Esophagus muscularis mucosa (tissue), 4 donors: Measurements from ENCODE around the gene GH2. TPM values are rescaled to one million over a fixed set of nuclear protein-coding genes. Genes with fewer than 3 reads are reported as not detected.
A peak's percentile ranks its signal among the peaks of the same experiment; 100 is the strongest.

ENCODE experiments used
- DNase-seq: peaks from one replicate; pipeline ENCODE4 v3.0.0-alpha.2; 2017; ENCODE audit errors: extremely low spot score
- H3K27ac ChIP-seq, 4 donors: fragments of 200-600 bp; sonication (generic); replicated peaks in 1 of 4; 1 replicate in 3 of 4; 2 replicates in 1 of 4; pipeline ENCODE4 v1.5.1; 2016 to 2019; ENCODE audit warnings: mild to moderate bottlenecking in 1 of 4
- H3K27me3 ChIP-seq, 4 donors: fragments of 200-600 bp; sonication (generic); one replicate each; pipeline versions ENCODE4 v1.5.1 to v1.6.0; 2016 to 2019
- H3K36me3 ChIP-seq, 4 donors: fragments of 200-600 bp; sonication (generic); one replicate each; pipeline ENCODE4 v1.5.1; 2016 to 2019
- H3K4me1 ChIP-seq, 4 donors: fragments of 200-600 bp; sonication (generic); one replicate each; pipeline ENCODE4 v1.5.1; 2016 to 2019
- H3K4me3 ChIP-seq, 4 donors: fragments of 200-600 bp; sonication (generic); 1 replicate in 2 of 4; 2 replicates in 2 of 4; pipeline ENCODE4 v1.5.1; 2016 to 2019; ENCODE audit warnings: mild to moderate bottlenecking in 4 of 4, moderate library complexity in 1 of 4
- H3K9me3 ChIP-seq, 4 donors: fragments of 200-600 bp; sonication (generic); 1 replicate in 3 of 4; 2 replicates in 1 of 4; pipeline ENCODE4 v1.5.1; 2016 to 2019
- EP300 ChIP-seq: sonication (generic); formaldehyde crosslinking; IDR thresholded peaks from one replicate; pipeline ENCODE4 v1.6.1; 2017; ENCODE audit warnings: antibody characterized with exemption
- POLR2A ChIP-seq: fragments of 450-650 bp; IDR thresholded peaks from one replicate; pipeline ENCODE4 v1.6.1; 2017; ENCODE audit warnings: antibody characterized with exemption, moderate library complexity, mild to moderate bottlenecking, low read depth
- POLR2AphosphoS5 ChIP-seq, 2 donors: sonication (generic); formaldehyde crosslinking; IDR thresholded peaks; one replicate each; pipeline ENCODE4 v1.6.1; 2017; ENCODE audit warnings: antibody characterized with exemption in 2 of 2
- WGBS: methylation state at CpG from one replicate; pipeline ENCODE4 v1.1.5; 2018; 5-methylcytosine and 5-hydroxymethylcytosine counted together
- intact Hi-C: fragments of 100-400 bp; cut with DNase I; formaldehyde crosslinking; loops from one replicate; pipeline ENCODE4 v1.15.1; 2023
- total RNA-seq, 4 donors: library from RNA; depleted of rRNA; stranded (reverse); fragments of >200 nt; gene quantifications; one replicate each; pipeline versions ENCODE4 v1.1.0 to v1.2.1, GENCODE V29; 2016
- TF ChIP-seq, protein P1 (sequence below), 3 experiments: fragments of 200-600 bp in 2 of 3; fragments of 450-650 bp in 1 of 3; sonication (generic) in 2 of 3; IDR thresholded peaks; one replicate each; pipeline ENCODE4 v1.5.1; 2017 to 2019; ENCODE audit warnings: antibody characterized with exemption in 3 of 3, mild to moderate bottlenecking in 2 of 3, moderate library complexity in 1 of 3

The GH2 gene
- total RNA-seq, 4 donors from 2014 or later: not detected

DNA sequence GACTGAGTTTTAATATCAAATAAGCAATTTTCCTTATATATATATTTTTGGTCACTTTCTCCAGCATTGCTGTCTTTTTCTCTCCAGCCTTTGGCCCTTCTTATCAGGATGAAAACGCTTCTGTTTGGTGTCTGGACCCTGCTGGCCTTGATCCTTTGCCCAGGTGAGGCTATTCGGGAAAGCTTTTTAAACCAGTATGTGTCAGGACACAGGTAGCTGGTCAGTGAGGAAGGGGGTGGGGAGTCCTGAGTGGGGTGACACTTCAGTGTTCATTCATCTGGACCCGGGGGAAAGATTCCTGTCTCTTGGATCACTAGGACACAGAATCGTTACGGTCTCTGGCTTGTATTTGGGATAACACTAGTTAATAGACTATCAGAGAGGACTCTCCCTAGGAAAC, 27.0 kb downstream of the GH2 start:
- no peaks in the 10 kb centered on the region for H3K9me3 ChIP-seq
- H3K27me3 ChIP-seq: no peaks in the 10 kb centered on the region
- 89% methylated on average over 5 of the region's 5 CpGs for WGBS
- TF ChIP-seq, protein P1, sequence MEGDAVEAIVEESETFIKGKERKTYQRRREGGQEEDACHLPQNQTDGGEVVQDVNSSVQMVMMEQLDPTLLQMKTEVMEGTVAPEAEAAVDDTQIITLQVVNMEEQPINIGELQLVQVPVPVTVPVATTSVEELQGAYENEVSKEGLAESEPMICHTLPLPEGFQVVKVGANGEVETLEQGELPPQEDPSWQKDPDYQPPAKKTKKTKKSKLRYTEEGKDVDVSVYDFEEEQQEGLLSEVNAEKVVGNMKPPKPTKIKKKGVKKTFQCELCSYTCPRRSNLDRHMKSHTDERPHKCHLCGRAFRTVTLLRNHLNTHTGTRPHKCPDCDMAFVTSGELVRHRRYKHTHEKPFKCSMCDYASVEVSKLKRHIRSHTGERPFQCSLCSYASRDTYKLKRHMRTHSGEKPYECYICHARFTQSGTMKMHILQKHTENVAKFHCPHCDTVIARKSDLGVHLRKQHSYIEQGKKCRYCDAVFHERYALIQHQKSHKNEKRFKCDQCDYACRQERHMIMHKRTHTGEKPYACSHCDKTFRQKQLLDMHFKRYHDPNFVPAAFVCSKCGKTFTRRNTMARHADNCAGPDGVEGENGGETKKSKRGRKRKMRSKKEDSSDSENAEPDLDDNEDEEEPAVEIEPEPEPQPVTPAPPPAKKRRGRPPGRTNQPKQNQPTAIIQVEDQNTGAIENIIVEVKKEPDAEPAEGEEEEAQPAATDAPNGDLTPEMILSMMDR (IDR thresholded peaks at IDR 0.05): no peak
- TF ChIP-seq POLR2A: no peak
- TF ChIP-seq POLR2AphosphoS5 (IDR thresholded peaks at IDR 0.05): no peak
- no peak for TF ChIP-seq EP300
- intact Hi-C loops: no loop called here
- no peak for DNase-seq
- H3K36me3 ChIP-seq: no peaks in the 10 kb centered on the region
- no peak overlapping the region for H3K4me3 ChIP-seq
- no peak overlapping the region for H3K27ac ChIP-seq
- H3K4me1 ChIP-seq: peaks cover 0 to under 1% (median 0%) of the 10 kb centered on the region in 4 donors

DNA sequence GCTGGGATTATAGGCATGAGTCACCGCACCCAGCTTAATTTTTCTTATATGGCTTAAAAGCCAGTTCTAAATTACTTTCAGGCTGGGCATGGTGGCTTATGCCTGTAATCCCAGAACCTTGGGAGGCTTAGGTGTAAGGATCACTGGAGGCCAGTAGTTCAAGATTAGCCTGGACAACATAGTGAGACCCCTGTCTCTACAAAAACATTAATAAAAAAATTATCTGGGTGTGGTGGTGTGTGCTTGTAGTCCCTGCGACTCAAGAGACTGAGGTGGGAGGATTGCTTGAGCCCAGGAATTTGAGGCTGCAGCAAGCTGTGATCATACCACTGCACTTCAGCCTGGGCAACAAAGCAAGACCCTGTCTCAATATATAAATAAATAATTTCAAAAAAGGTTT, 28.5 kb downstream of the GH2 start:
- H3K36me3 ChIP-seq: no peaks in the 10 kb centered on the region
- no peaks in the 10 kb centered on the region for H3K9me3 ChIP-seq
- H3K27ac ChIP-seq: no peak overlapping the region
- TF ChIP-seq EP300 (no peak), POLR2AphosphoS5 (IDR thresholded peaks at IDR 0.05) (no peak), POLR2A (no peak)
- TF ChIP-seq, protein P1 (IDR thresholded peaks at IDR 0.05): no peak
- WGBS: 97% methylated on average over 2 of the region's 2 CpGs
- intact Hi-C loops: no loop called here
- peaks cover 5 to 15% (median 11%) of the 10 kb centered on the region in 4 donors for H3K4me1 ChIP-seq
- H3K27me3 ChIP-seq: no peaks in the 10 kb centered on the region
- DNase-seq: no peak
- no peak overlapping the region for H3K4me3 ChIP-seq

DNA sequence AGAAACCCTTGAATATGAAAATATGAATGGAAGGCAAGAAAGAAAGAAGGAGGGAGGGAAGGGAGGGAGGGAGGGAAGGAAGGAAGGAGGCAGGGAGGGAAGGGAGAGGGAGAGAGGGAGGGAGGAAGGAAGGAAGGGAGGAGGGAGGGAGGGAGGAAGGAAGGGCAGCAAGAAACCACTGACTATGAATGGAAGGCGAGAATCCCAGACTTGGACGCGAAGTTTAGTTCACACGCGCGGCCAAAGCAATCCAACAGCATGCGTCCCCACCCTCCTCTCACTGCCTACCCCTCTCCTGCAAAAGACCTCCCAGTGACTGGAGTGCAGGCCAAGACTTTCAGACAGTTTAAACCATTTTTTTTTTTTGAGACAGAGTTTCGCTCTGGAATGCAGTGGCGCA, 31.3 kb downstream of the GH2 start:
- 86% methylated on average over 9 of the region's 9 CpGs for WGBS

DNA sequence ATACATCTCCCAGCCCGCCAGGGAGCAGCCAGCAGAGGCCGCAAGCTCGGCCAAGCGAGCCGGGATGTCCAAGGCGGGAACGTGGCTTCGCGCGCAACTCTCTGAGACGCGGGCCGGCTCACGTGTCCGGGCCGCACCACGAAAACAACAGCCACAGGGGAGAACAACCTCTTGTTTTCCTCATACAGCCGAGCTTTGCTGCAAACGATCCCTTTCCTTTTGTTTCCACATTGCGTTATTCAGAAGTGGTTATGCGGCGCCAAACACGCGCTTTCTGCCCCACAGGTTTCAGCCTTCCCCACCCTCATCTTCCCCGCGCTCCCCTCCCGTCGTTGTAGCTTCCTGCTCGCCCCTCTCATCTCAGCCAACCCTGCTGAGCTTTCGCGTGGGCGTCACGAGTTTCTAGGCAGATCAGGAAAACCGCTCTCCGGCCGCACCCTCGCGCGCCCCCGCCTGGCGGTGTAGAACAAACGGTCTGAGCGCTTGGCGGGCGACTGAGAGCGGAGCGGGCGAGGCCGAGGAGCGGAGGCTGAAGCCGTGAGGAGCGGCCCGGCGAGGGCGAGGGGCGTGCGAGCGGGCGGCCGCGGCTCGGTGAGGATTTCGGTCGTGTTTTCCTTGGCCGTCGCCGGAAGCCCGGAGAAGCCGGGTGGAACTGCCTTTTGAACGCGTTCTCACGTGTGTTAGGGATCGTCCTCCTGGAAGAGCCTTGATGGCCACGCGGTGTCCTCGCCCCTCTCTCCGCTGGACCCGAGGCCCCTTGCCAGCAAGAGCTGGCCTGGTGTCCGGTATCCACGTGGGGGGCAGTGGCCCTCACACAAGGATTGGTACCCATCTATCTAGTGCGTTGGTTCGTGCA, 32.7 kb downstream of the GH2 start:
- no peaks in the 10 kb centered on the region for H3K36me3 ChIP-seq
- H3K4me3 ChIP-seq: peak overlapping the region; percentile 40 to 49 (median 44)
- H3K27me3 ChIP-seq: no peaks in the 10 kb centered on the region
- peak overlapping the region; percentile 60 to 77 (median 64) for H3K27ac ChIP-seq
- intact Hi-C loops: no loop called here
- WGBS: 28% methylated on average over 49 of the region's 82 CpGs
- H3K9me3 ChIP-seq: no peaks in the 10 kb centered on the region
- TF ChIP-seq POLR2AphosphoS5 (IDR thresholded peaks at IDR 0.05): peak; percentile 51 to 64
- no peak for TF ChIP-seq POLR2A
- no peak for TF ChIP-seq EP300
- TF ChIP-seq, protein P1 (IDR thresholded peaks at IDR 0.05): peak; percentile 65 to 83 (median 73)
- peak; percentile 98 for DNase-seq
- H3K4me1 ChIP-seq: peaks cover 8 to 17% (median 16%) of the 10 kb centered on the region in 4 donors

More for the DNA sequence above, 31.3 kb downstream of the GH2 start:
- Histone ChIP-seq H3K4me3 (no peak overlapping the region), H3K4me1 (peaks cover 5 to 15% (median 12%) of the 10 kb centered on the region in 4 donors), H3K27me3 (no peaks in the 10 kb centered on the region), H3K27ac (no peak overlapping the region), H3K9me3 (no peaks in the 10 kb centered on the region), H3K36me3 (no peaks in the 10 kb centered on the region)
- intact Hi-C loops: no loop called here
- no peak for DNase-seq
- TF ChIP-seq, protein P1 (IDR thresholded peaks at IDR 0.05): no peak
- TF ChIP-seq POLR2A (no peak), EP300 (no peak), POLR2AphosphoS5 (IDR thresholded peaks at IDR 0.05) (no peak)
